Lower leg skin (tissue), 4 donors: ENCODE measurements around the gene CAMK2G. TPM values are rescaled to one million over a fixed set of nuclear protein-coding genes. Genes with fewer than 3 reads are reported as not detected.

ENCODE experiments used
- DNase-seq, 2 donors: peaks; one replicate each; pipeline ENCODE4 v3.0.0-alpha.2; 2019; ENCODE audit warnings: low spot score in 2 of 2
- H3K4me3 ChIP-seq: fragments of 200-600 bp; sonication (generic); 2 replicates; pipeline ENCODE4 v1.5.1; 2017; ENCODE audit warnings: mild to moderate bottlenecking, low read depth; ENCODE audit not compliant: poor library complexity, severe bottlenecking
- CTCF ChIP-seq, 3 donors: fragments of 450-650 bp; IDR thresholded peaks; one replicate each; pipeline ENCODE4 v1.5.1; 2016; ENCODE audit warnings: antibody characterized with exemption in 3 of 3, mild to moderate bottlenecking in 3 of 3, moderate library complexity in 2 of 3
- POLR2A ChIP-seq, 2 donors: fragments of 450-650 bp; IDR thresholded peaks; one replicate each; pipeline ENCODE4 v1.6.1; 2016 to 2017; ENCODE audit warnings: antibody characterized with exemption in 2 of 2, mild to moderate bottlenecking in 1 of 2, moderate library complexity in 1 of 2
- WGBS, 2 donors: methylation state at CpG; one replicate each; pipeline ENCODE4 v1.1.5; 2018; 5-methylcytosine and 5-hydroxymethylcytosine counted together
- intact Hi-C: fragments of 100-400 bp; cut with DNase I; formaldehyde crosslinking; loops from one replicate; pipeline ENCODE4 v1.15.0; 2023; ENCODE audit warnings: low total_unique reads
- total RNA-seq, 4 donors: library from RNA; depleted of rRNA; stranded (reverse); fragments of >200 nt; gene quantifications; one replicate each; pipeline ENCODE4 v1.1.0, GENCODE V29; 2016

The CAMK2G gene
- total RNA-seq, 4 donors from 2014 or later = 20.0 to 27.9 (median 24.2) TPM

DNA sequence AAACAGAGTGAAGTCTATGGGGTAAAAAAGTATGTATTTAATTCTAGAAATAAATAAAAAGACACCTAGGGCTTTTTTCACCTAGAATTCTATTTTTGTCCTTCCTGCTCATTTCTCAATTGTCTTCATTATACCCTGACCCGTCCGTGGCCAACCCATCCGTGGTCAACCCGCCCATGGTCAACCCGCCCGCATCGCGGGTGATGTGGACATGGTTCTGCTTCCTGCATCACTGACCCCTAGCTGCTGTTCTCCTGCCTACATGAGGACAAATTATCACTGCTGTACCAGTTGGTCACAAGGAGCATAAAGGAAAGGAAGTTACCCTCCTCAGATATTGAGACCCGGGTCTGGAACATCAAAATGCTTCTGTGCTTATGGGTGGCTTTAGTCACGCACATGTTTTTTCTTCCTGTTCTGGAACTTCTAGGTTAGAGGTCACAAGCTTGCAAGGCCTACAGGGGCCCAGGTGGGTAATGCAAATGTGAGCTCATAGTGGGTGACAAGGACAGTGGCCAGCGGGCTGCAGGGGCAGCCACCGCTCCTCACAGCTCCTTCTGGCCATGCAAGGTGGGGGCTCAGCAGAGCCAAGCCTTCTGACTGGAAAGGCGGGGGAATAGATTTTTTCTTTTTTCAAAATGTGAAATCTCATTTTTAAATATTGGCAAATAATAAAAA lies 15.5 kb downstream of the CAMK2G start:
- TF ChIP-seq POLR2A (IDR thresholded peaks at IDR 0.05) (no peak), CTCF (IDR thresholded peaks at IDR 0.05) (no peak)
- intact Hi-C loops = no loop called here
- WGBS, 2 donors = 86 to 90% methylated on average over 13 of the region's 13 CpGs
- DNase-seq = no peak
- no peak overlapping the region for H3K4me3 ChIP-seq

- H3K4me3 ChIP-seq = no peak overlapping the region
- no peak for TF ChIP-seq POLR2A (IDR thresholded peaks at IDR 0.05)
- TF ChIP-seq CTCF (IDR thresholded peaks at IDR 0.05) = no peak
- 85 to 87% methylated on average over 12 of the region's 12 CpGs for WGBS, 2 donors
- intact Hi-C loops = no loop called here
- no peak for DNase-seq
These were observed 16.2 kb downstream of the CAMK2G start for GRCh38 chr10:73858013-73858708.

DNA sequence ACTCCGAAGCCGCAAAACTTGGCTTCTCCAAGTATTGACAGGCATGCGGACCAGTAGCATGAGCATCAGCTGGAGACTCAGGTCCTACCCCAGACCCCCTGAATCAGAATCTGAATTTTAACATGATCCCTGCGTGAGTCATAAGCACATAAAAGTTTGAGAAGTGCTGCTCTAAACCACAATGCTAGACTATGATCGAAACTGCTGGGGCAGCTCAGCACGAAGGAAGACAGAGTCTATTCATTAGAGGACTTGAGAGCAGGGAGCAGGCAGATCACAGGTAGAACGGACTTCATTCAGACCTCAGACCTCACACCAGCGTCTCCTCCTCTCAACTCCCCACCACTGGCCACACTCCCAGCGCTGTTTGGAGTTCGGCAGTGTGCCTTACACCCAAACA lies 16.9 kb downstream of the CAMK2G start:
- DNase-seq = no peak
- intact Hi-C loops = no loop called here
- no peak overlapping the region for H3K4me3 ChIP-seq
- no peak for TF ChIP-seq POLR2A (IDR thresholded peaks at IDR 0.05)
- no peak for TF ChIP-seq CTCF (IDR thresholded peaks at IDR 0.05)
- WGBS, 2 donors = 71% methylated on average over 10 of the region's 10 CpGs

GRCh38 chr10:73856261-73856660 lies 18.1 kb downstream of the CAMK2G start:
- WGBS, 2 donors = 87 to 90% methylated on average over 8 of the region's 8 CpGs
- H3K4me3 ChIP-seq = no peak overlapping the region
- TF ChIP-seq CTCF (IDR thresholded peaks at IDR 0.05) (no peak), POLR2A (IDR thresholded peaks at IDR 0.05) (no peak)
- intact Hi-C loops = no loop called here
- no peak for DNase-seq

DNA sequence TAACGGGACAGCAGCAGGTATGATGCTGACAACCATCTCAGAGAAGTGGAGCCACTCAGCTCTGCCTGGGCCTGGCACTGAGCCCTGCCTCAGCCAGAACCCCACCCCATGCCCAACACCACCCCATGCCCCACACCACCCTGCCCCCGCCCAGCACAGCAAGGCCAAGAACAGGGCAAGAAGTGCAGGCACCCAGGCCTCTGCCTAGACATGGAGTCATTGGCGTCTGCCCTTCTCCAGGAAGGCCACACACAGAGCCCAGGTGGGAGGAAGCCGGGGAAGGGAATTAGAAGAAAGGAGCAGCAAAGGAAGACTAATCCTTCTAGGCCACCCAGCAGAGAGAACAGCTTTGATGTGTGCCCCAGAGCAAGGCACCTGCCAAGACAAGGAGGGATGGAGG lies 18.9 kb downstream of the CAMK2G start:
- WGBS, 2 donors = 44 to 71% methylated on average over 4 of the region's 4 CpGs
- DNase-seq = no peak
- no peak for TF ChIP-seq POLR2A (IDR thresholded peaks at IDR 0.05)
- intact Hi-C loops = no loop called here
- no peak overlapping the region for H3K4me3 ChIP-seq

DNA sequence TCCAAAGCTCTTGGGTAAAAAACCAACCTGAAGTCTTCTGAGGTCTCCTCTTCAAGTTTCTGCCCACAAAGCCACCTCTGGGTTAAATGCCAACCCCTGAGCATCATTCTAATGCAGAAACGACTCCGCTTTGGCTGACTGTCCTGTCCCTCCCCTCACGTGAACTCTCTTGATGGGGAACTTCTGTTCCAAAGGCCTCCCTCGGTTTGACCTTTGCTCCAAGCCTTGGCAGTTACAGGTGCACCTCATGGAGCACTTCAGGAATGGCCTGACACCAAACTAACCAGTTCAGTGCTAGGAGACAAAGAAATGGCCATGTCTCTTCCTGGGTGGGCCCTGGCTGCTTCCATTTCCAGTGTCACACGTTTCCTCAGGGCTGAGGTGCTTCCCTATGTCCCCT lies 20.0 kb downstream of the CAMK2G start:
- H3K4me3 ChIP-seq = no peak overlapping the region
- intact Hi-C loops = no loop called here
- WGBS, 2 donors = 68 to 82% methylated on average over 5 of the region's 5 CpGs
- no peak for DNase-seq
- TF ChIP-seq POLR2A (IDR thresholded peaks at IDR 0.05) (no peak), CTCF (IDR thresholded peaks at IDR 0.05) (no peak)
